ENCODE data around the gene LTA4H. TPM values are rescaled to one million over a fixed set of nuclear protein-coding genes. Genes with fewer than 3 reads are reported as not detected.

The LTA4H gene
- total RNA-seq, 3 donors from 2014 or later (not counting 1 experiment from before 2014, with no cell fraction given), result 43.1 to 51.9 (median 48.3) TPM

- Mint-ChIP-seq H3K4me1 (peaks cover 26 to 29% of the 10 kb centered on the region in 2 donors), H3K9me3 (no peaks in the 10 kb centered on the region), H3K4me3 (no peak overlapping the region), H3K36me3 (no peaks in the 10 kb centered on the region), H3K27me3 (ENCODE audit: low read depth in 2 of 2) (peaks cover 3 to 8% of the 10 kb centered on the region in 2 donors), H3K27ac (no peak overlapping the region)
- TF ChIP-seq, protein P1, sequence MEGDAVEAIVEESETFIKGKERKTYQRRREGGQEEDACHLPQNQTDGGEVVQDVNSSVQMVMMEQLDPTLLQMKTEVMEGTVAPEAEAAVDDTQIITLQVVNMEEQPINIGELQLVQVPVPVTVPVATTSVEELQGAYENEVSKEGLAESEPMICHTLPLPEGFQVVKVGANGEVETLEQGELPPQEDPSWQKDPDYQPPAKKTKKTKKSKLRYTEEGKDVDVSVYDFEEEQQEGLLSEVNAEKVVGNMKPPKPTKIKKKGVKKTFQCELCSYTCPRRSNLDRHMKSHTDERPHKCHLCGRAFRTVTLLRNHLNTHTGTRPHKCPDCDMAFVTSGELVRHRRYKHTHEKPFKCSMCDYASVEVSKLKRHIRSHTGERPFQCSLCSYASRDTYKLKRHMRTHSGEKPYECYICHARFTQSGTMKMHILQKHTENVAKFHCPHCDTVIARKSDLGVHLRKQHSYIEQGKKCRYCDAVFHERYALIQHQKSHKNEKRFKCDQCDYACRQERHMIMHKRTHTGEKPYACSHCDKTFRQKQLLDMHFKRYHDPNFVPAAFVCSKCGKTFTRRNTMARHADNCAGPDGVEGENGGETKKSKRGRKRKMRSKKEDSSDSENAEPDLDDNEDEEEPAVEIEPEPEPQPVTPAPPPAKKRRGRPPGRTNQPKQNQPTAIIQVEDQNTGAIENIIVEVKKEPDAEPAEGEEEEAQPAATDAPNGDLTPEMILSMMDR (IDR thresholded peaks at IDR 0.05), result no peak
- H3K27ac ChIP-seq (ENCODE audit: low read length), result no peak overlapping the region
- H3K27me3 ChIP-seq (ENCODE audit: control insufficient read depth, insufficient read depth, low read length), result no peaks in the 10 kb centered on the region
- H3K9me3 ChIP-seq (ENCODE audit: control insufficient read depth, insufficient read depth, low read length), result no peaks in the 10 kb centered on the region
- WGBS (ENCODE audit: insufficient coverage), result 88% methylated on average over 5 of the region's 5 CpGs
- ATAC-seq, result no peak
- H3K4me1 ChIP-seq (ENCODE audit: control insufficient read depth, insufficient read depth, low read length), result peaks cover 11% of the 10 kb centered on the region
- intact Hi-C loops (cut with micrococcal nuclease), result loop anchor here (5.0 kb wide), 1 partner anchor 337 kb away; the partner anchor contains the start of gene CDK17
- no peak for DNase-seq
- H3K36me3 ChIP-seq (ENCODE audit: control insufficient read depth, insufficient read depth, low read length), result no peaks in the 10 kb centered on the region
- H3K4me3 ChIP-seq (ENCODE audit: low read length), result no peak overlapping the region
These were observed 29.6 kb upstream of the LTA4H start for GRCh38 chr12:96064966-96065365.

DNA sequence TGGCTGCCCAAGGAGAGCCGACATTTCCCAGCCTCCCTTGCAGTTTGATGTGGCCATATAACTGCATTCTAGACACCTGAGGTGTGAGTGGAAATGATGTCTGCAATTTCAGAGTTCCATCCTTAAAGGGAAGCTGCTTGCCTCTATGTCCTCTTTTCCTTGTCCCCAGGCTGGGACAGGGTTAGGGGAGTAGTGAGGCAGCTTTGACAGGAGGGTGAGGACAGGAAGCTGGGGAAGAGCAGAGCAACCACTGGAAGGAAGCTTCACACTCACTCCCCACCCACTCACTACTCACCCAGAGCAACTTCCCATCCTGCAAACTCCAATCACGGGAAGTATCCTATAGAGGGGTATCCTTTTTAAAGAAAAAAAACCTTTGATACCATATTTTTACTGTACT is 28.9 kb upstream of the LTA4H start:
- Mint-ChIP-seq H3K36me3 (no peaks in the 10 kb centered on the region), H3K9me3 (no peaks in the 10 kb centered on the region), H3K4me1 (peaks cover 26 to 29% of the 10 kb centered on the region in 2 donors), H3K4me3 (no peak overlapping the region), H3K27ac (no peak overlapping the region), H3K27me3 (ENCODE audit: low read depth in 2 of 2) (peaks cover 3 to 8% of the 10 kb centered on the region in 2 donors)
- H3K4me3 ChIP-seq (ENCODE audit: low read length), result no peak overlapping the region
- intact Hi-C loops (cut with micrococcal nuclease), result loop anchor here (5.0 kb wide), 1 partner anchor 338 kb away; the partner anchor contains the start of gene CDK17
- H3K27ac ChIP-seq (ENCODE audit: low read length), result no peak overlapping the region
- 67% methylated on average over 1 of the region's 2 CpGs for WGBS (ENCODE audit: insufficient coverage)
- TF ChIP-seq, protein P1 (IDR thresholded peaks at IDR 0.05), result no peak
- no peak for ATAC-seq
- H3K4me1 ChIP-seq (ENCODE audit: control insufficient read depth, insufficient read depth, low read length), result peaks cover 11% of the 10 kb centered on the region
- H3K9me3 ChIP-seq (ENCODE audit: control insufficient read depth, insufficient read depth, low read length), result no peaks in the 10 kb centered on the region
- DNase-seq, result peak in 1 of 2 donors; percentile 13
- H3K36me3 ChIP-seq (ENCODE audit: control insufficient read depth, insufficient read depth, low read length), result no peaks in the 10 kb centered on the region
- no peaks in the 10 kb centered on the region for H3K27me3 ChIP-seq (ENCODE audit: control insufficient read depth, insufficient read depth, low read length)

DNA sequence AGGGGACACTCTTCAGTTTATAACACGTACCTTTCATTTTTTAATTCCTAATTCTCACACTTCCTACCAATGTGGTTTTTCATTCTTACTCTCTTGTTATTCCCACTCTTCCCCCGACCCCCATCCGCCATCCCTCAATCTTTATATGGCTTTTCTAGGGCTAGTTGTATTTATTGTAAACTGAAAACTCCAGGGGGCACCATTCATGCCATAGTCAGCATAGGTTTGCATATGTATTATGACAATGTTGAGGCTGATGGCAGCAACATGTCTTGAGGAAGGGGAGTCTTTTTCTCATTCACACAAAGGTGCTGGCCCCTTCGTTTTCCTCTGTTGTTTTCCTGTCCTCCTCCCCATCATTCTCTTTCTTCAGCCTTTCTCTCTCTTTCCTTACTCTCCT is 27.7 kb upstream of the LTA4H start:
- Histone ChIP-seq H3K27ac (ENCODE audit: low read length) (no peak overlapping the region), H3K9me3 (ENCODE audit: control insufficient read depth, insufficient read depth, low read length) (no peaks in the 10 kb centered on the region), H3K27me3 (ENCODE audit: control insufficient read depth, insufficient read depth, low read length) (no peaks in the 10 kb centered on the region), H3K4me1 (ENCODE audit: control insufficient read depth, insufficient read depth, low read length) (peaks cover 11% of the 10 kb centered on the region), H3K36me3 (ENCODE audit: control insufficient read depth, insufficient read depth, low read length) (no peaks in the 10 kb centered on the region), H3K4me3 (ENCODE audit: low read length) (no peak overlapping the region)
- 61% methylated on average over 2 of the region's 4 CpGs for WGBS (ENCODE audit: insufficient coverage)
- peak in 1 of 3 donors; percentile 43 for ATAC-seq
- Mint-ChIP-seq H3K27me3 (ENCODE audit: low read depth in 2 of 2) (peaks cover 3 to 8% of the 10 kb centered on the region in 2 donors), H3K4me3 (peak overlapping the region; percentile 18), H3K4me1 (peaks cover 26 to 29% of the 10 kb centered on the region in 2 donors), H3K27ac (no peak overlapping the region), H3K9me3 (no peaks in the 10 kb centered on the region), H3K36me3 (no peaks in the 10 kb centered on the region)
- TF ChIP-seq, protein P1 (IDR thresholded peaks at IDR 0.05), result no peak
- intact Hi-C loops (cut with micrococcal nuclease), result loop anchor here (5.0 kb wide), 1 partner anchor 339 kb away; the partner anchor contains the start of gene CDK17
- peak in 1 of 2 donors; percentile 59 for DNase-seq
